Central memory CD8-positive, alpha-beta T cell (primary cell): ENCODE measurements around the gene ATP2A3.
"Not testable (repeated sequence)": the region's sequence is repeated elsewhere in the genome, so short reads cannot be mapped to it uniquely, and the experiment has no call there.

ENCODE experiments used
- ATAC-seq: fragments of 150-1000 bp; cut with Tn5 transposase; replicated peaks from 2 replicates; pipeline ENCODE4 v1.10.0; 2022; ENCODE audit warnings: mild to moderate bottlenecking, moderate FRiP score, moderate number of reproducible peaks; ENCODE audit not compliant: poor library complexity, severe bottlenecking; ENCODE audit errors: extremely low read depth
- DNase-seq, 2 donors: peaks; one replicate each; pipeline ENCODE4 v3.0.0; 2021; ENCODE audit warnings: low spot score in 2 of 2
- H3K27ac Mint-ChIP-seq: one replicate; pipeline ENCODE4 v1.8.0; 2022; ENCODE audit warnings: low read depth, mild to moderate bottlenecking, moderate library complexity, mixed read lengths
- H3K27me3 Mint-ChIP-seq: one replicate; pipeline ENCODE4 v1.8.0; 2022; ENCODE audit warnings: mixed read lengths
- H3K36me3 Mint-ChIP-seq: one replicate; pipeline ENCODE4 v1.8.0; 2022; ENCODE audit warnings: mild to moderate bottlenecking, moderate library complexity, mixed read lengths; ENCODE audit not compliant: insufficient read depth
- H3K4me1 Mint-ChIP-seq: one replicate; pipeline ENCODE4 v1.8.0; 2022; ENCODE audit warnings: mixed read lengths
- H3K4me3 Mint-ChIP-seq: one replicate; pipeline ENCODE4 v1.8.0; 2022; ENCODE audit warnings: mild to moderate bottlenecking, moderate library complexity, mixed read lengths
- H3K9me3 Mint-ChIP-seq: one replicate; pipeline ENCODE4 v1.8.0; 2022; ENCODE audit warnings: mixed read lengths

Gene ATP2A3

DNA sequence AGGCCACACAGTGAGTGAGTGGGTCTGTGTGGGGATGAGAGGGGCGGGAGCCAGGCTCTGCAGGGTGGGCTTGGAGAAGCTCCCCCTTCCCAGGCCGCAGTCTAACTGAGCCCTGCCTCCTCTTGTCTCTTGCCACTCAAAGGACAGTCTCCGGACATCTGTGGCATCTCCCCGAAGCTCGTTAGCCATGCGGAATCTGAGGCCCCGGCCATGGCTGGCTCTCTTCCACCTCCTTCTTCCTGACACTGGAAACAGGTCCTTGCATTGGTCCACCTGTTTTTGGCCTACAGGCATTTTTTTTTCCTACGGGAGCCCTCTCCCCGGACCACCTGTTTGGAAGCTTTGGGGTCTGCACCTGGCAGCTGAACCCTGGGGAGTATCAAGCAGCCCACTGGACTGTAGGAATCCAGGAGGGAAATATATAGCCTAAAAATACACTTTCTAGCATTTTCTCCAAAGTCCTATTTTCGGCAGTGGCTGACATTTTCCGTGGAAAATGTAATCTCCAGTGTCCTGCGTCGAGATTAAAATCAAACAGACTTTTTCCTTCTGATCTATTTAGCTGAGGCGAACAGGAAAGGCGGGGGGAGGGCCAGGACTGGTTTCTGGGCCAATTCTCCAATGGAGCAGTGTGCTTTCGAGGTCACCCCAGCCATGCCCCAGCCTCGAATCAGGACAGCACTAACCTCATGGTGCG is 9.1 kb downstream of the ATP2A3 start:
- DNase-seq (no peak), ATAC-seq (no peak)
- no peaks in the 10 kb centered on the region for H3K9me3 Mint-ChIP-seq
- H3K4me1 Mint-ChIP-seq: peaks cover 42% of the 10 kb centered on the region
- H3K27me3 Mint-ChIP-seq: no peaks in the 10 kb centered on the region
- H3K4me3 Mint-ChIP-seq: no peak overlapping the region
- H3K27ac Mint-ChIP-seq: no peak overlapping the region
- peaks cover 46% of the 10 kb centered on the region for H3K36me3 Mint-ChIP-seq

DNA sequence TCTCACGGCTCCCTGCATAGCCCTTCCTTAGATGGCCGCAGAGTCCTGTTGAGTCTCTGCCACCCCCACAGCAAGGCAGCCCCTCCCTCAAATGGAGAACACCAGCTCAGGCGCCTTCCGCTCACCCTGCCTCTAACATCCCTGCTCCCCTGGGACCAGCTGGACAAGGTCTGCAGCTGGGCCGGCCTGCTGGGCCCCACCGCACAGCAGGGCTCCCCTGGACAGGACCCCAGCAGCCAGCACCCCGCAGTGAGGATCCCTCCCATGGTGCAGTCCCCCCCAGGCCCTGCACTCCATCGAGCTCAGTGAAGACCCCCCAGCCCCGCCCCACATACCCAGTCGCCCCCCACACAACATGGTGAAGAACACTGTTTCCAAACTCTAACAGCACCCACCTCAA is 10.2 kb downstream of the ATP2A3 start:
- Mint-ChIP-seq H3K36me3 (peaks cover 54% of the 10 kb centered on the region), H3K4me3 (no peak overlapping the region), H3K9me3 (no peaks in the 10 kb centered on the region), H3K27me3 (no peaks in the 10 kb centered on the region), H3K4me1 (peaks cover 34% of the 10 kb centered on the region), H3K27ac (peak overlapping the region; percentile 32)
- DNase-seq: no peak
- no peak for ATAC-seq

- H3K27ac Mint-ChIP-seq: no peak overlapping the region
Observed at GRCh38 chr17:3953542-3953941, 10.7 kb downstream of the ATP2A3 start.

DNA sequence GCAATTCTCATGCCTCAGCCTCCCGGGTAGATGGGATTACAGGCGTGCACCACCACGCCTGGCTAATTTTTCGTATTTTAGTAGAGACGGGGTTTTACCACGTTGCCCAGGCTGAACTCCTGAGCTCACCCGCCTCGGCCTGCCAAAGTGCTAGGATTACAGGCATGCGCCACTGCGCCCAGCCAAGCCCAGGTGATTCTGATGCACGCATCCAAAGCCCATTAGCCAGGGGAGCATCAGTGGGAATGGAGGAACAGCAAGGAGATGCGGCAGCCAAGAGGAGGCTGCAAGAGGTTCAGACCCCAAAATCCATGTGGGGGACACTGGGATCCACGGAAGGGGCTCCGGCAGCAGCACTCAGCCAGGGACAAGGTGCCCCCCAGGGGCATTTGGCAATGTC is 12.1 kb downstream of the ATP2A3 start:
- ATAC-seq: no peak
- Mint-ChIP-seq H3K27ac (no peak overlapping the region), H3K27me3 (no peaks in the 10 kb centered on the region), H3K9me3 (no peaks in the 10 kb centered on the region), H3K4me3 (no peak overlapping the region), H3K36me3 (peaks cover 67% of the 10 kb centered on the region), H3K4me1 (peaks cover 19% of the 10 kb centered on the region)
- no peak for DNase-seq

More at GRCh38 chr17:3953542-3953941, 10.7 kb downstream of the ATP2A3 start:
- Mint-ChIP-seq H3K4me3 (no peak overlapping the region), H3K36me3 (peaks cover 59% of the 10 kb centered on the region), H3K4me1 (peaks cover 32% of the 10 kb centered on the region), H3K9me3 (no peaks in the 10 kb centered on the region), H3K27me3 (no peaks in the 10 kb centered on the region)
- ATAC-seq (no peak), DNase-seq (no peak)

DNA sequence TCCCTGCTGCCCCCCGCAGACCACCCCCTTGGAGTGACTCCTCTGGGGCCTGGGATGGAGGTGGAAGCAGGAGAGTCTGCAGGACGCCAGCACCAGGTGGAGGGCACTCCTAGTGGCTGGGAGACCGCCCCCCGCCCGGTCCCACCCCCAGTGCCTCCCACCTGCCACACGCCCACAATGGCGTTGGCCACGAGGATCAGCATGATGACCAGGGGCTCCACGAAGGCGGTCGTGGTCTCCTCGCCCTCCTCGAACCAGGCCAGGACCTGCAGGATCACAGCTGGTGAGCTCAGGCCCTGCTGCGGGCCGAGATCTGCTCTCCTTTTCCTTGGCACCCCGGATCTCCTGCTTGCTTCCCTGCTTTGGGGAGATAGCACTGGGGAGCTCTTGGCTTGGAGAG is 12.8 kb downstream of the ATP2A3 start:
- H3K4me3 Mint-ChIP-seq: no peak overlapping the region
- H3K27ac Mint-ChIP-seq: no peak overlapping the region
- peaks cover 11% of the 10 kb centered on the region for H3K4me1 Mint-ChIP-seq
- no peak for ATAC-seq
- DNase-seq: no peak
- H3K36me3 Mint-ChIP-seq: peaks cover 59% of the 10 kb centered on the region
- no peaks in the 10 kb centered on the region for H3K27me3 Mint-ChIP-seq
- H3K9me3 Mint-ChIP-seq: no peaks in the 10 kb centered on the region

DNA sequence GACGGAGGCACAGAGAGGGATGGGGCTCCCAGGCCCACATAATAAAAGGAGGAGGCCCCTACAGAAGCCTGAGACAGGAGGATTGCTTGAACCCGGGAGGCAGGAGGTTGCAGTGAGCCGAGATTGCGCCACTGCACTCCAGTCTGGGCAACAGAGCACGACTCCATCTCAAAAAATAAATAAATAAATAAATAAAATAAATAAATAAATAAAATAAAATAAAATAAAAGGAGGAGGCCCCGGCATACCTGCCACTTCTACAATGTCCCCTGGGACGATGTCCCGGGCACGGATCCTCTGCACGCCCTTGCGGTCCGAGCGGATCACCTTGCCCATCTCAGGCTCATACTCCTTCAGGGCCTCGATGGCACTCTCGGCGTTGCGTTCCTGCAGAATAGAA is 13.2 kb downstream of the ATP2A3 start:
- Mint-ChIP-seq H3K27ac (no peak overlapping the region), H3K4me1 (peaks cover 7% of the 10 kb centered on the region), H3K36me3 (peaks cover 59% of the 10 kb centered on the region), H3K9me3 (no peaks in the 10 kb centered on the region), H3K4me3 (no peak overlapping the region), H3K27me3 (no peaks in the 10 kb centered on the region)
- DNase-seq: no peak
- ATAC-seq: no peak

DNA sequence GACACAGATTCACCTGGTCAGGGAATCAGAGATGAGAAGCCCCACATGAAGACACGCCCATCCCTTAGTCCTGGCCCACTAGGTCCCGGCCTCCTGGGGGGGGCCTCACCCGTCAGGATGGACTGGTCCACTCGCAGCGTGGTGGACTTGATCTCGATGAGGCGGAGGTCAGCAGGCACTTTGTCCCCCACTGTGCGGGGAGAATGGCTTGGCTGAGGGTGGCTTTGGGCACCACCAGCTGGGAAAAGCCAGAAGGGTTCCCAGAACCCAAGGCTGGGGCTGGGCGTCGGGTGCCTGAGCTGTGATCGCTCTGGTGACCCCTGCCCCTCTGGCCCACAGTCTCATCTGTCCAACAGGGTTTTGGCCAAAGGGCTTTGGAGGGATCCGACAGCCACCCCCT is 13.7 kb downstream of the ATP2A3 start:
- Mint-ChIP-seq H3K27me3 (no peaks in the 10 kb centered on the region), H3K4me3 (no peak overlapping the region), H3K36me3 (peaks cover 58% of the 10 kb centered on the region), H3K27ac (no peak overlapping the region), H3K4me1 (peaks cover 9% of the 10 kb centered on the region), H3K9me3 (no peaks in the 10 kb centered on the region)
- ATAC-seq (no peak), DNase-seq (no peak)

- ATAC-seq: no peak
- no peaks in the 10 kb centered on the region for H3K9me3 Mint-ChIP-seq
- H3K4me1 Mint-ChIP-seq: peaks cover 10% of the 10 kb centered on the region
- H3K36me3 Mint-ChIP-seq: peaks cover 54% of the 10 kb centered on the region
- no peaks in the 10 kb centered on the region for H3K27me3 Mint-ChIP-seq
- peak overlapping the region; percentile 57 for H3K27ac Mint-ChIP-seq
- DNase-seq: no peak
- no peak overlapping the region for H3K4me3 Mint-ChIP-seq
Observed at GRCh38 chr17:3949418-3949817, 14.8 kb downstream of the ATP2A3 start.

- Mint-ChIP-seq H3K4me1 (peaks cover 18% of the 10 kb centered on the region), H3K36me3 (peaks cover 57% of the 10 kb centered on the region)
- H3K9me3 Mint-ChIP-seq, DNase-seq, H3K27me3 Mint-ChIP-seq, ATAC-seq, H3K4me3 Mint-ChIP-seq, H3K27ac Mint-ChIP-seq: not testable (repeated sequence)
Observed at GRCh38 chr17:3948551-3948950, 15.7 kb downstream of the ATP2A3 start.

GRCh38 chr17:3947318-3947810 is 16.9 kb downstream of the ATP2A3 start:
- Mint-ChIP-seq H3K4me3 (no peak overlapping the region), H3K27me3 (no peaks in the 10 kb centered on the region), H3K4me1 (peaks cover 14% of the 10 kb centered on the region), H3K27ac (no peak overlapping the region), H3K36me3 (peaks cover 63% of the 10 kb centered on the region), H3K9me3 (no peaks in the 10 kb centered on the region)
- ATAC-seq (no peak), DNase-seq (no peak)

- Mint-ChIP-seq H3K27ac (no peak overlapping the region), H3K4me1 (peaks cover 14% of the 10 kb centered on the region), H3K4me3 (no peak overlapping the region), H3K36me3 (peaks cover 62% of the 10 kb centered on the region), H3K9me3 (no peaks in the 10 kb centered on the region), H3K27me3 (no peaks in the 10 kb centered on the region)
- no peak for DNase-seq
- ATAC-seq: no peak
Observed at GRCh38 chr17:3946711-3947235, 17.5 kb downstream of the ATP2A3 start.

- DNase-seq (peak; percentile 21 to 31), ATAC-seq (peak; percentile 54)
- Mint-ChIP-seq H3K4me3 (no peak overlapping the region), H3K9me3 (no peaks in the 10 kb centered on the region), H3K27me3 (no peaks in the 10 kb centered on the region), H3K36me3 (peaks cover 66% of the 10 kb centered on the region), H3K27ac (peak overlapping the region; percentile 48), H3K4me1 (peaks cover 14% of the 10 kb centered on the region)
Observed at GRCh38 chr17:3944485-3945388, 19.5 kb downstream of the ATP2A3 start.
